ELF-1 (cell line): ENCODE measurements around the gene BCAS1.

Experiments used
- DNase-seq: peaks from one replicate; pipeline ENCODE4 v3.0.0-alpha.2; 2016; ENCODE audit warnings: low read depth, low spot score

Gene BCAS1

DNA sequence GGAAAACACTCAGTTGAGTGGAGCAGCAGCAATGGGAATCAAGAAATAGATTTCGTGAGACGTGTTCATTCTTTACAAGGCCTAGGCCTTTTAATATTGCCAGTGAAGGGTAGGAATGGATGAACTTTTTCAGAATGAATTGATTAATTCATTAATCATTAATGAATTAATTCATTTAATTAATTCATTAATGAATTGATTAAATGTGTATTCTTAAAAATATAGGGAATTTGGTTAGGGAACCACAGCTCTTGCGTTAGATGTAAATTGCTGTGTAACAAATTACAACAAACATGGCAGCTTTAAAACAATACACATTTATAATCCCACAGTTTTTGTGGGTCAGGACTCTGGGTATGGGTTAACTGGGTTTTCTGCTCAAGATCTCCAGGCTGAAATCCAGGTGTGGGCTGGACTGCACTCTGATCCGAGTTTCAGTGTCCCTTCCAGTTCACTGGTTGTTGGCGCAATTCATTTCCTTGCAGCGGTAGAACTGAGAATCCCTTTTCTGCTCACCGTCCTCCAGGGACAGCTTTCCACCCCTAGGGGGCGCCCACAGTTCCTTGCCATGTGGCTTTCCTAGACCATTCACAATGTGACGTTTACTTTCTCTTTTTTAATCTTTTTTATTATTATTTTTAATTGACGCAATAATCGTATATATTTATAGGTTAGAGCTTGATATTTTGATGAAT, 32.8 kb upstream of the BCAS1 start:
- peak; percentile 83 for DNase-seq

DNA sequence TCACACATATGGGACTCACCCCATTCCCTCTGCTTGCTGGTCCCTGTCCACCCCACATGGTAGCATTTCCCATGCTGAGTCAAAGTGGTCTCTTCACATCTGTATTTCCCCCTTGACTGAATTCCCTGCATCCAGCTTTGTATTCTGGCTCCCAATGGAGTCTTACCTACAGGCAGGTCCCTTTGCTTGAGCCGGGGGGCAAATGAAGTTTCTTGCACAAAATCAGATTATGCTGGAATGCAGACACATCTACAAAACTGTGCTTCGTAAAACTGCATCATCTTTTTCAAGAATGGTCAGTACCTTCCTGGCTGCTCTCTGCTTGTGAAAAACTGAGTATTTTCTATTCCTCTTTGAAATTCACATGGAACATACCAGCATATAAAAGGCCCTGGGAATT, 32.1 kb upstream of the BCAS1 start:
- no peak for DNase-seq

DNA sequence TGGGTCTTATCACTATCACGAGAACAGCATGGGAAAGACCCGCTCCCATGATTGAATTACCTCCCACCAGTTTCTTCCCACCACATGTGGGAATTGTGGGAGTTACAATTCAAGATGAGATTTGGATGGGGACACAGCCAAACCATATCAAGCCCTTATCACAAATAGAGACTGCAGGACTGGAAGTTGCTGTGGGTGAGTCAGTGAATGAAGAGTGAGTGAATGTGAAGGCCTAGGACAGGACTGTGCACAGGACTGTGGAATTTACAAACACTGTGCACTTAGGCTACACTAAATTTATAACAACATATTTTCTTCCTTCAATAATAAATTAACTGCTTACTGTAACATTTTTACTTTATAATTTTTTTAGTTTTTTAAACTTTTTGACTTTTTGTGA, 30.2 kb upstream of the BCAS1 start:
- DNase-seq, result no peak

DNA sequence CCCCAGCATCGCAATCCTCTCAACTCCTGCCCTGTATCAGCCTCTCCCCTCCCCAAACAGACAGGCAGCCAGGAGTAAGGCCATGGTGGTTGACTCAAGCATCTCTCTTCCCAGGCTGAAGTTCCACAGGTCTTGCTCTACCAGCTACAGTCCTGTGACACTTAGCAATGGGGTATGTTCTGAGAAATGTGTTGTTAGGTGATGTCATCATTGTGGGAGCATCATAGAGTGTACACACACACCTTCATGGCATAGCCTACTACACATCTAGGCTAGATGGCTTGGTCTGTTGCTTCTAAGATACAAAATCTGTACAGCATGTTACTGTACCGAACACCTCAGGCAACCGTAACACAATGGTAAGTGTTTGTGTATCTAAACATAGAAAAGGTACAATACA, 29.5 kb upstream of the BCAS1 start:
- no peak for DNase-seq

DNA sequence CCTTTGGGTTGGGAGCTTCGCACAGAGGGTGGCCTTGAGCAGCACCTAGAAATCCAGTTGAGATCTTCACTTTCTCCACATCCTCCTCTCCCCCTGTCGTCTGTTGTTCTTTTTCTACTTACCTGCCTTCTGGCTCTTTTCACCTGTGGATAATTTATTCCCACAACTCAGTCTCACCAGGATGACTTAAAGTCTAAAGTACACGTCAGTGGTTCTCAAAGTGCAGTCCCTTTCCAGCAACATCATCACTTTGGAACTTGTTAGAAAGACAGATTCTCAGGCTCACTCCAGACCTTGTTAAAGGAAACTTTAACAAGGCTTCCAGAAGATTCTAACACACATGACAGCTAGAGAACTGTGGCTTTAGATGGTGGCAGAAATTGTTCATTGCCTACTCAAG, 27.7 kb upstream of the BCAS1 start:
- DNase-seq, result no peak

DNA sequence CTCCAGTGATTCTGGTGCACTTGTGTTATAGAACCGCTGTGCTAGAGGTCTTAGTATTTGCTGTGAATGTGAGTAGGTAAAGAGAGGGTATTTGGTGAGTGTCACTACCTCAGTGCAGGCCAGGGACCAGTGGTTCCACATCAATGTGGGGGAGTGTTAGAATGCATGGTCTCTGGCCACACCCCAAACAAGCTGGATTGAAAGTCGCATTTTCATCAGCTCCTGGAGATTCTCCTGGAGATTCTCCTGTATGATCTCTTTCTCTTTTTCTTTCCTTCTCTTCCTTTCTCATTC, 26.8 kb upstream of the BCAS1 start:
- no peak for DNase-seq

DNA sequence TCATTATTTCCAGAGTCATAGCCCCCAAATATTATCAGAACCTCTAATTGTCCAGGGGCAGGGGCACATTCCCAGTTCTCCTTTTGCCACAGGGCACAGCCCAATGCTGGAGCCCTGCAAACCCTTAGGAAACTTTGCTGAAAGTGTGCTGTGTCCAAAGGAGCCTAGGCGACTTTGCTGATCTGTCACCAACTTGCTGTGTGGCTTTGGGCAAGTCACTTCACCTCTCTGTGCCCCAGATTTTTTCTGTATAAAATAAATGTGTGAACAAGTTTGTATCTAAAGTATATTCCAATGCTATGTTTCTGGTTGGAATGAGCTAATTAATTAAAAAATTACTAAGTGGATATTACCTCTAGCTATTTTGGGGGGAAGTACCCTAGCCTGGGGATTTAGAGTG, 25.4 kb upstream of the BCAS1 start:
- no peak for DNase-seq

DNA sequence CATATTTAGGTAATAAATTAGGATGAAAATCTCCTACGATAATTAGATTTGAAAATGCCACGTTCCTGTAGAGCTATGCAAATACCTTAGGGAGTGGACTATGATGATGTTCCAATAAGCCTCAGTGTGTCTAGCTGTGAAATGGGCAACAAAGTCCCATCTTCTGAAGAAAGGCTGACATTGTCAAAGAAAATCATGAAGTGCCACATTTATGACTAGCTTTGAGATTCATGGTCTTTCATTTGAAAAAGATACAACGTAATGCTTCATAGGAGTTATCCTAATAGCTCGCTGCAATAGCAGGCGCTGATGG, 23.8 kb upstream of the BCAS1 start:
- no peak for DNase-seq

DNA sequence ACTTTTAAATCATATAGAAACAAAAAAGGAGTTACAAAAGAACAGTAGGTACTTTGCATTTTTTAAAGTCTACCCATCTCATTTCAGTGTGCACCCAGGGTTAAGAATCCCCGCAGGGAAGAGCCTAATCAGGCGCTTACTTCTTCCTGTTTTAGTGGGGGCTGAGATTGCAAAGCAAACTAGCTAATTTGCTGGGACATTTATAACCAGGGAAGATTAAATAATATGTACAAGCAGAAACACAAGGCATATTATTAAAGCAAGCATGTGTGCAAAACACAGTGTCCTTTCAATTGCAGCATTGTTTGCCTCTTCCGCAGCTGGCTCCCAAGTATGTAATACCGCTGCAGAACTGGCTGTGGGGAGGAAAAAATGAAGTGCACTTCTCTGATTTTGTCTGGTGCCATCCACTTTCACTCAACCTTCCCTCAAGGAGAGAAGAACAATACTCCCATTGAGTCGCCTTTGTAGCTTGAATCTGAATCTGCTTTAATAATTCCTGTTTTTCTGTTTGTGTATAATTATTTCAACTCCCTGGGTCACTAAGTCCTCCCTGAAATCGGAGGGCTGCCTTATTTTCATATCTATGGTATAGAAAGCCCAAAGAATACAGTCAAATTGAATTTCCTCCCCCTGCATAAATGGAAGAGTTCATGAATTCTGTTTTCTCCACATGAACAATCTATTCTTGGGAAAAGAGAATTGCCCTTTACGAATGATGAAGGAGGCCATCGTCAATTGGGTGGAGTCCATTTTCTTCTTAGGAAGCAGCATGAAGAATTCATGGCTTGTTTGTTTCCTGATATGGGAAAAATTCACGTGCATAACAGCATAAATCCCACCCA, 23.3 kb upstream of the BCAS1 start:
- DNase-seq, result no peak

DNA sequence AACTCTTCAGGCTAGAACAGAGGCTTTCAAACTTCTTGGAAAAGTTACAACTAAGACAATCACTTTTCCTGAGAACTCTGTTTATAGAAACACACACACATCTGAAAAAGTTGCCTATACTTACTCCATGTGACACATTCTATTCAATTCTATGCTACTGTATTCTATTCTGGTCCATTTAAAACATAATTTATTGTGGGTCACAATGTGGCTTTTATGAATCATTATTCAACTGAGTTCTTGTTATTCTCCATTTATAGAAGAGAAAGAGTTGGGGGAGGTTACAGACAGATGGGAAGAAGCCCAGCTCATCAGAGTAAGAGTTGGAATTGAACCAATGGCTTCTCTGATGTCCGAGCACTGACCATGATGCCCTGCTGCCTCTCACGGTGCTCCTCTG, 21.6 kb upstream of the BCAS1 start:
- DNase-seq, result no peak

DNA sequence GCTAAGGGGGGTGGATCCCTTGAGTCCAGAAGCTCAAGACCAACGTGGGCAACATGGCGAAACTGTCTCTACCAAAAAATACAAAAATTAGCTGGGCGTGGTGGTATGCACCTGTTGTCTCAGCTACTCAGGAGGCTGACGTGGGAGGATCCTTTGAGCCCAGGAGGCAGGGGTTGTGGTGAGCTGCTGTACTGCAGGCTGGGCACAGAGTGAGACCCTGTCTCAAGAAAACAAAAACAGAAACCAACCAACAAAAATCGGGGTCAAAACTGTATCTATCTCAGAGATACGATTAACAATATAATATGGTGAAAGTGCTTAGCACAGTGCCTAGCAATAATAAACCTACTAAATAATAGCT, 20.7 kb upstream of the BCAS1 start:
- no peak for DNase-seq

DNA sequence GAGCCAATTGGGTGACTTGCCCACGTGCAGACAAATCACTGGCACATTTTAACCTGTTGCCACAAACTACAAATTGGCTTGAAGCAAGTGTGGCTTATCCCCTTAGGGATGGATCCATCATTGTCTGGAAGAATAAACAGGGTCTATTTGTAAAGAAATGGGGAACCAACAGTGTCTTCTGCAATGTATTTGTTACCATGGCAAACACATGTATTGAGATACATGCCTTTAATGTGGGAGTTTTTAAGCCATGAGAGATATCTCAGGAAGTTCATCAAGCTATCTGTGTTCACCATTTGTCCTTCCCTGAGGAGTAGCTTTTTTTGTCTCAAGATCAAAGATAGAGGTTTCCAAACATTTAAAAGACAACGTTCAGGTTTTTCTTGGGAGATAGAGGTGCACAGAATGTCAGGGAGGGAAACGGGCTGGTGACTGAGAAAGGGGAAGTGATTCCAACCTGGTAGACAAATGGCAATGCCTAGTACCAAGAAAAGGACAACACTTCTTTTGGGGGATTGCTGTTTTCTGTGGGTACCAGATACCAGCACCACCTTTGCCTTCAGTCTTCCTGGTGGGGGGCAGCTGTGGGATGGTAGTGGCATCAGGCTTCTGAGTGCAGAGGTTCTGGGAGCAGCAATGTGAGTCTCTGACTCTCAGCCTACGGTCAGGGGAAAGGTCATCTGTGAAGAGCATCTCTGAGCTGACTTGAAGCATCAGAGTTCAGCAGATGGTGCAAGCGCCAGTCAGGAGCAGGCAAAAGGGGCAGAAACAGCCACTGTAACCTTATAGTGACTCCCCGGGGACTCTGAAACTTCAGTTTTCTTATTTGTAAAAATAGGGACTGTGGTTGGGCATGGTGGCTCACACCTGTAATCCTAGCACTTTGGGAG, 20.1 kb upstream of the BCAS1 start:
- no peak for DNase-seq

DNA sequence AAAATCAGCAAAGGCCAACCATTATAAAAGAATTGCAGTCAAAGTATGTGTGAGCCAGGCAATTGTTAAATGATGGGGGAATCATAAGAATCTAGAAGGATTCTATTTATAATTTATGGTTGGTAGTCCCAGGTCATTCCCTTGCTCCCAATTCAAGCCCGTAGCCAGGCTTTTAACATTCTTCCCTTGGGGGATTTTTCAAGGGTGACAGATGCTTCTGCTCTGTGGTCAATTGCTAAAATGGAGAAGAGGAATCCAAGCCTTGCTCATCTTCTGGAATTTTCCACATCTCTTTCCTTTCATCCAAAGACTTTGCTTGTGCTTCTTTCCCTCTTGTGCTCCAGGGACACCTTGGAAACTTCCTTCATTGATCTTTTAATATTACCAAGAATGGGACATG, 18.0 kb upstream of the BCAS1 start:
- DNase-seq, result no peak

DNA sequence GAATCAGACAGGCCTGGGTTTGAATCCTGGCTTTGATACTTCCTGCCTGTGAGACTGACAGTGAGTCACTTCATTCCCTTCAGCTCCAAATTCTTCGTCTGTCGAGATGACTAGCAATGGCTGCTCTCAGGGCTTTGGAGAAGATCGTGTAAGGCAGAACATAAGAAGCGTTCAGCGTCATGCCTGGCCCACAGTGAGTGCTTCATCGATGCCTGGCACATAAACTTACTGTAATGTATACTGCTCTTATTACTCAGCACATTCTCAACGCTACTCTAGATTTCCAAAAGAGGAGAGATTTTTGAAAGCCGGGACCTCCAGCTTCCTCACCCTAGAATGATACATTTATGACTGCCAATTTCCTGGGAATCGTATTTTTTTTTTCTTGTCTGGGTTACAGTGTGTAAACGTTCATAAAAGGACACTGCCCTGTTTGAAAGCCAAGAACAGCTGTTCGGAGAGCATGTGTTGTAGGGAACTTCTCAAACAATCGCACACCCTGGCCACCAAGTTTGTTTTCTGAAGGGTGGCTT, 16.2 kb upstream of the BCAS1 start:
- no peak for DNase-seq

DNA sequence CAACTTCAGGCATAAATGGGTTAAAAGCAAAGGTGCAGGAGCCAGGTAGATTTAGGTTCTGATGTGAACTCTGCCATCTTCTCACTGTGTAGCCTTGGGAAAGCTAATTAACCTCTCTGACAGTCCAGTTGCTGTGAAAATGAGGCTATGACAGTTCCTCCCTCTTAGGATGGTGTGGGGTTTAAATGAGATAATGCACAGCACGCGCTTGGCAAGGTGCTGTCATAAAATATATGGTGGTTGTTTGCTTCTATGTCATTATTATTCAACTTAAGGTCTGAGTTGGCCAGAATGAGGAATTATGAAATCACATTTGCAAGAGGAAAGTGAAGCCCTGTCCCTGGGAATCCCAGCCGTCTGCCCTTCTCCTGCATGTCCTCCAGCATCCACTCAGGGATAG, 15.5 kb upstream of the BCAS1 start:
- DNase-seq, result no peak

DNA sequence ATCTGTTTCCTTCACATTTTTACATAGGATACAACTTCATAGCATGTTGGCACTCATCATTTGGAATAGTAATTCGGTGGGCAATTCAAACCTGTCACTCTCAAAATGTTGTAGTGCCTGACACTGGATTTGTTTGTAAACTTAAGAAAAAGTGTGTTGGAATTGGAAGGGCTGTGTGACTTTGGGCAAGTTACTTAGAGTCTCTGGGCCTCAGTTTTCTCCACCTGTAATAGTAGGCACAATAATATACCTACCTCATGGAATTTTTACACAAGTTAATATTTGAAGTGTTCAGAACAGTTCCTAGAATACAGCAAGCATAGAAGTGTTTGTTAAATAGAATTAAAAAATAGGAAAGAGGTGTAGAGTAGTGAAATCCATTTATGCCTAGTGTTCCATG, 15.0 kb upstream of the BCAS1 start:
- DNase-seq, result no peak

DNA sequence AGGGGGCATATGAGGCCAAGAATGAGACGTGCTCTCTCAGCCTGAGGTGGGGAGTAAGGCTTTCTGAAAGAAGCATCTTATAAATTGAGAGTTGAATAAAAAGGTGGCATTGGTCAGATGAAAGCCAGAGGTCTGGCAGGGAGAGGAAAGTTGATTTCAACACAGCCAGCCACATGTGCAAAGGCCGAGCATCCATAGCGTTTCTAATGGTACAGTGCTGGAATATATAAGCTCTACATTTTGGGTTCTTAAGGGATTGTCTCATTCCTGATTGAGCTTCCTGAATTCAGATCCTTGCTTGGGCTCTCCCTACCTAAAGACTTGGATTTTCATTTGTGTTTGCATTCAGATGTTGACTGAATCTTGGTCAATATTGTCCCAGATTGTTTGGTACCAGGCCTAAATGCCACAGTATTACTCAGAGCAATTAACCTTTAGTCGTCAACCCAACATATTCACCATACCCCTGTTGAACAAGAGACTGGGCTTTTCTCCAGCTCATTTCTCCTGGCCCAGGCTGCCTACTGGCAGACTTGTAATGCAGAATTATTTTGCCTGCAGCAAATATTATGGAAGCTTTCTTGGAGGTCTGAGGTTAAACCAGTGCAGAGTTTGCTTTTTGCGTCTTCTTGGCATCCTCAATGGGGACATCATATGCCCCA, 14.5 kb upstream of the BCAS1 start:
- DNase-seq, result no peak

DNA sequence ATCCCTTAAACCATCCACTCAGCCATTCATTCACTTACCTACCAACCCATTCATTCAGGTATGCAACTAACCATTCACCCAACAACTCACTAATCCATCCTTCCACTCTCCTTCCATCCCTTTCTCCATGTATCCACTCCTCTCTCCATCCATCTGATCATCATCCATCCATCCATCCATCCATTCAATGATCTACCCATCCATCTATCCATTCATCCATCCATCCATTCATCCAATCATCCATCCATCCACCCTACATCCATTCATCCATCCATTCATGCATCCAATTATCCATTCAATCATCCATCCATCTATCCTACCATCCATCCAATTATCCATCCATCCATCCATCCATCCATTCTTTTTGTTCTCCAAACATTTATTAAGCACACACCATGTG, 13.8 kb upstream of the BCAS1 start:
- DNase-seq, result no peak

DNA sequence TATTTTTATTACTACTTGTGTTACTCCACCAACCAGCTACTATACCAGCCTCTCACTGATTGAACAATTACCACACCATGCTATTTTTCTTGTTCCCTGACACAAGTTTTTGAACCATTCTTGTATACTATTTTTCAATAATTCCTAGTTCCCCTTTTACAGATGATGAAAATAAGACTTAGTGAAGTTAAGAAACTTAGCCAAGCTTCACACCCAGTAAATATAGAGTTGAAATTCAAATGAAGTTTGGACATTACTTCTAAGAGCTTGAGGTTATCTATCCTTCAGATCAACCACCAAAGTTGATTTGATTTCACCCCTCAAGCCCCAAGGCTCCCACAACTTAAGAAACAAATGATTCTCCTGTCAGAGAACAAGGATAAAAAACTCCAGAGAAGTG, 13.1 kb upstream of the BCAS1 start:
- no peak for DNase-seq

DNA sequence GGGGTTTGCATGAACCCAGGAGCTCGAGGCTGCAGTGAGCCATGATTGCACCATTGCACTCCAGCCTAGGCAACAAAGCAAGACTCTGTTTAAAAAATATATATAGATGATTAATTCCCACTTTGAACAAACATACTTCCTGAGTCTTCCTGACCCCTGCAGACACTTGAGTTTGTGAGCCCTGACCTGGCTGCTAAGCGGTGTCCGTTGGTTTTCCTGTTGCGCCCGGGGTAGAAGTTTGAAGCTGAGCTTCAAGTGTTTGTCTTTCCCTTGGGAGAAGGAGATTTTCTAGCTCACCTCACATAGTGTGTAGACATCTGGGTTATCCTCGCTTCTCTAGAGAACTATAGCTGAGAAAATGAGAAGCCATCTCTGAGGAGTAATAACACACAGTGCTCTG, 11.7 kb upstream of the BCAS1 start:
- DNase-seq, result no peak

DNA sequence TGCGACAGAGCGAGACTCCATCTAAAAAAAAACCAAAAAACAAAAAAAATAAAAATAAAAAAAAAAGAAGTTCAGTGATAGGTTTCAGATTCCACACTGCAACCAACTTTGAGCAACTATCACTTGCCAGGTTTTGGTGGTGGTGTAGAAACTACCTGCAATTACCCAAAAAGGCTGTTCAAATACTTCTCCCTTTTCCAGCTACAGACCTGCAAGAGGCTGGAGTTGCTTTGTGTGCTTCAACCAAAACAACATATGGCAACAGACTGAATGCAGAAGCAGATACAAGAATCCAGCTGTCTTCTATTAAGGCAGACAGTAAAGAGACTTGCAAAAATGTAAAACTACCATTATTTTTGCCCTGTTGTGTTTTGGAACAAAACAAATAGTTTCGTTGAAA, 9.3 kb upstream of the BCAS1 start:
- DNase-seq, result no peak
